Measurements from ENCODE around the gene FGGY.
A peak's percentile ranks its signal among the peaks of the same experiment; 100 is the strongest.
"Not testable (repeated sequence)": the region's sequence is repeated elsewhere in the genome, so short reads cannot be mapped to it uniquely, and the experiment has no call there.

The FGGY gene

GRCh38 chr1:59579222-59579621 is 282.3 kb downstream of the FGGY start:
- no peak for DNase-seq (ENCODE audit: low spot score)

DNA sequence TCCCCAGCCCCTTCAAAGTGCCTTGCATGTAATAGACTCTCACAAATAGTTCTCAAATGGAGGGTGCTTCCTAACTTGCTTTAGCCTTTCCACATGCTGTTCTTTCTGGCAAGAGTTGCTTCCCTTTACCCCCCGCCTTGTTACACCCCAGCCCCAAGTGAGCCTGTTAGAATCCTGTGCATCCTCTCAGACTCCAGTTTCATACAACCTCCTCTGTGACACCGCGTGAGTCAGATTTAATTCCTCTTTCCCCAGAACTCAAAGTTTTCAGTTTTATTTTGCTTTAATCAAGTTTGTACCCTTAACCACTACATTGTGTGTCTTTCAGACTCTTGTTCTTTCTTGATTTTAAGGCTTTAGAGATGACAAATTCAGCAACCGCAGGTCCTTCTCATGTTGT is 283.4 kb downstream of the FGGY start:
- DNase-seq (ENCODE audit: low spot score), result no peak

DNA sequence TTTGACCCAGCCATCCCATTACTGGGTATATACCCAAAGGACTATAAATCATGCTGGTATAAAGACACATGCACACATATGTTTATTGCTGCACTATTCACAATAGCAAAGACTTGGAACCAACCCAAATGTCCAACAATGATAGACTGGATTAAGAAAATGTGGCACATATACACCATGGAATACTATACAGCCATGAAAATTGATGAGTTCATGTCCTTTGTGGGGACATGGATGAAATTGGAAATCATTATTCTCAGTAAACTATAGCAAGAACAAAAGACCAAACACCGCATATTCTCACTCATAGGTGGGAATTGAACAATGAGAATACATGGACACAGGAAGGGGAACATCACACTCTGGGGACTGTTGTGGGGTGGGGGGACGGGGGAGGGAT is 295.5 kb downstream of the FGGY start:
- not testable (repeated sequence) for DNase-seq (ENCODE audit: low spot score)

DNA sequence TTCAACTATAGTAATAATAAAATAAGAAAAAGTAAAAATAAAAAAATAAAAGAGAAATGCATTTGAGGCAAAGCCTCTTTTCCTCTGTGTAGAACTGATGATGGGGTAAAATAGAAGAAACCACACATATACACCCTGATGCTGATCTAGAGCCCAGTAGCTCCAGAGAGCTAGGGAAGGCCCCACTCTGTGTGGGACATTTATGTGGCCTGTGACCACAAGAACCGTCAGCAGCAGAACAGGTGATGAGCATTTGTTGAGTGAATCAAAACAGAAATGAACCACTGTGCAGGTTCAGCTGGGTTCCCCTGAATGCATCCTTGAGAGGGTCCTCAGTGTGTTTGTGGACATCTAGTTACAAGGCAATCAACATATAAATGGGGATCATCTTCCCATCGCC is 296.0 kb downstream of the FGGY start:
- DNase-seq (ENCODE audit: low spot score), result no peak

DNA sequence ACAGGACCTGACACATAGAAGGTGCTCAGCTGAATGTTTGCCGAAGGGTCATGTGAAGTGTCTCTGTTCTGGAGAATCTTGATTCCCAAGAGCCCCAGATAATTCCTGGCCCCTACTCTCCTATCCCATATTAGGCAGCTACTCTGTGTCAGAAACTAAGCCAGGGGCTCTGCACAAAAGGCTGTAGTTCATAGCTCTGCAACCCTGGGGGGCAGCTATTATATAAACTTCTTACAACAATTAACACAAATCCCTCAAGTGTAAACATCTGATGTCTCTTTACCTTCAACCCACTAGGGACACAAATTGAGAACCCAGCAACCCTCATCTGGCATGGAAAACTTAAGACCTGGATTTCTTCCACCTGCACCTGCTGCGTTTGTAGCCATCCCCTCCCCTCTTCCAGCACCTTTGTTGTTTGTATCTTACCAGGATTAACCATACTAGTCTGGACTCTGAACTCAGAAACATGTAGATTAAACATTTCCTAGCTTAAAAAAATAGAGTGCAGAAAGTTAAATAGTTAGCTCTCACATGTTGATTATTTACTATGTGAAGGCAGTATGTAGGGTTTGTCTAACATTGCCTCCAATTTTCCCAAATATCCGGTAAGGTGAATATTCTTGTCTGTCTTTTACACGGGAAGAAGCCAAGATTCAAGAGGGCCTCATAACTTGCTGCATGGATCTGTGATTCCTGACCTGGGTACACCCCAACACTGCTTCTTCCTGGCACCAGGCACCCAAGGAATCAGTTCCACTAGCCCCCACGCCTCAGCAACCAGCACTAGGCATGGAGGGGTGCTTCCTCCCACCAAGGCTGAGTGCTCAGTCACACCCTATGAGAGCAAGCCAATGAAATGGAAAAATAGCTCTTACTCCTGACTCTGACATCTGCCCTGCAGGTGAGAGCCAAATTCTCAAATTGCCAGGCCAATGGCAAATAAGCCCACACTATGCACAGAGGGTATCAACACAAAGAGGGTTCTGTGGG is 297.2 kb downstream of the FGGY start:
- DNase-seq (ENCODE audit: low spot score), result no peak

DNA sequence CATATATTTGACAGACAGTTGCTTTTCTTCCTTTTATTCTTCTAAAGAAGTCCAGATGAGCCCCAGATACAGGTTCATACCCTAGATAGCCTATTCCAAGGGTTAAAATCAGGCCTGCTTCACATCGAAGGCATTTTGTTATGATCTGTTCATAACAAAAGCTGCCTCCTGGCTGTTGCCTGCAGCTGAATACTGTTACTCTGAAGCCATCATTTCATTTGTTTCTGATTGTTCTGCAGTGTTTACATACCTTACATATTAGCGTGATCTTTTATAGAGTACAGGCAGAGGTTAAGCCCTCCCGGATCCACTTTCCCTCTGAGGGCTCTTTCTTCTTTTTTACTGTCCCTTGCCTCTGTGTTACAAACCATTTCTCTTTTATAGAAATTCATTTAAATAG is 298.9 kb downstream of the FGGY start:
- no peak for DNase-seq (ENCODE audit: low spot score)

DNA sequence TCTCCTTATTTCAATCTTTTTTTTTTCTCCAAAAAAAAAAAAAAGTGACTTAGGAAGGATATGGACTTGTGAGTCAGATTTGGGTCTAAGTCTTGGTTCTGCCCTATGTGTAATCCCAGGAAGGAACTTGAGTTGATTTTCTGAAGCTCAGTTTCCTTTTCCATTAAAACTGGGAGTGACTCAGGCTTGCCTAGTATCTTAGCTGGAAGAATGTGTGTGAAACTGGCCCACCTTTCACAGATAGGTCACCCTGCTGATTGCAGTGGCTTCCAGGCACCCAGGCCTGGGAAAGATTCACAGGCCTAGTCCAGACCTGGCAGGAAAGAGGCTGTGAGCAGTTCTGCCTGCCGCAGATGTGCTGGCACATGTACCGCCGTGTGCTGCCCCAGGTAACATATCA is 299.5 kb downstream of the FGGY start:
- no peak for DNase-seq (ENCODE audit: low spot score)

DNA sequence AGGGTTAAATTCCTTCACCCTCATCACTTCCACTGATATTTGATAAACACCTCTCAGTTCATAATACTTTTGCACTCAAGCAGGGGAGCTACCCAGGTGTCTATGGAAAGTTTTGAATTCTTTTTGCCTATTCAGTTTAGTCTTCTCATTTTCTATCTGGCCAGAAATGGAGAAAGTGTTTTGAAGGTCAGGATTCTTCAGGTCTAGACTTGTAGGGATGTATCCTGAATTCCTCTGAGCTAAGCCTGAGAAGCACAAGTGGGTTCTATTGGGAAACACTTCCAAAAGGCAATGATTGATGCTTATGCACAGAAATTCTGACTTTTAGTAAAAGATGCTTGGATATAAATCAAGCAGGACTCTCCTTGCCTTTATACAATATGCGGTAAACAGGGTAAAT is 300.1 kb downstream of the FGGY start:
- no peak for DNase-seq (ENCODE audit: low spot score)

- no peak for DNase-seq (ENCODE audit: low spot score)
These were observed 300.7 kb downstream of the FGGY start for GRCh38 chr1:59597420-59598119.

GRCh38 chr1:59598120-59598440 is 301.2 kb downstream of the FGGY start:
- DNase-seq (ENCODE audit: low spot score), result no peak

- DNase-seq (ENCODE audit: low spot score), result no peak
These were observed 304.1 kb downstream of the FGGY start for GRCh38 chr1:59601041-59601441.

DNA sequence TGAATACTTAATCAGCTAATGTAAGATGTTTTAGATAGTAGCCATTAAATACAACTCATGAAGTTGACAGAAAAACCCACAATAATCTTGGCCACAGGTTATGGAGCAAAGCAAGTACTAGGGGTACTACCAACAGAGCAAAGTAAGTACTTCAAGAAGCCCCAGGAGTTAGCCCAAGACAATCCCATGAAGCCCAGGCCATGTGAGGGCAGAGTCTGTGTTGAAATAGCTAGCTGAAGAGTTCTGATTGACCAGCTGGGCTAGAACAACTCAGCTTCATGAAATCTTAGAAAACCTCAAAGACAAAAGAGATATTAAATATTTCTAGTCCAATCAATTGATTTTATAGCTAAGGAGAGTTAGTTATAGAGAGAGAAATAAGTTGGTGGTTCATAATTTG is 304.9 kb downstream of the FGGY start:
- DNase-seq (ENCODE audit: low spot score), result no peak

GRCh38 chr1:59604191-59604590 is 307.3 kb downstream of the FGGY start:
- no peak for DNase-seq (ENCODE audit: low spot score)

GRCh38 chr1:59605184-59605583 is 308.3 kb downstream of the FGGY start:
- DNase-seq (ENCODE audit: low spot score), result no peak

DNA sequence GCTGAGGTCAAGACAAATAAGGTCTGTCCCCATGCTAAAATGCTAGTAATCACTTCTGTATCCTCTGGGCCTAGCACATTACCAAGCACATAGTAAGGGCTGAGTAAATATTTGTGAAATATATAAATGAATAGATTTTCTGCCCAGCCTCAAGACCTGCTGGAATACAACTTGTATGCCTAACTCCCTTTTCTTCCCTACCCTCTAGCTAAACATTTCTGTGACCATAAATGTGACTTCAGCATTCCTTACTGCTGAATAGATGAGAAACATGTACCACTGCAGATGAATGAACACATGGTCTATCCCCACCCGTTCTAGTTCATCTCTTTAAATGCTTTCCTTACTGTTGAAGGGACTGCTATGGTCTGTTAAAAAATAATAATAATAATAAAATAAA is 308.9 kb downstream of the FGGY start:
- DNase-seq (ENCODE audit: low spot score), result no peak

- no peak for DNase-seq (ENCODE audit: low spot score)
These were observed 312.4 kb downstream of the FGGY start for GRCh38 chr1:59609245-59609644.

GRCh38 chr1:59610499-59610898 is 313.6 kb downstream of the FGGY start:
- not testable (repeated sequence) for DNase-seq (ENCODE audit: low spot score)

DNA sequence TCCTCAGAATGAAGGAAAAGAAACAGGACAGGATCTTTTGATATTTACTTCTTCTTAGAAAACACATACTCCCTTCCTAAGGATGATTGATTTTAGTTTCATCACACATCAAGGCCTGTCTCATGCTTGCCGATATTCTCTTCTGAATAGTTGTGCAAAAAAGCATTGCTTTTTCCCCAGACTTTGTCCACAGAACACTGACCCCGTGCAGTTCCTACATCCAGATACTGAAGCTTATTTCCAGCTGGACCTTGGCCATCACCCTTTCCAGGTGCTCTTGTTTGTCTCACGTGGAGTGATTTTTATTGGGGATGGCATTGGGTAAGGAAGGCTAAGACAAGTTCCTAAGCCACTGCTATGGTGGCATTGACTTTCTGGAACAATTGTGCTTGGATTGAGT is 320.5 kb downstream of the FGGY start:
- DNase-seq (ENCODE audit: low spot score), result no peak

DNA sequence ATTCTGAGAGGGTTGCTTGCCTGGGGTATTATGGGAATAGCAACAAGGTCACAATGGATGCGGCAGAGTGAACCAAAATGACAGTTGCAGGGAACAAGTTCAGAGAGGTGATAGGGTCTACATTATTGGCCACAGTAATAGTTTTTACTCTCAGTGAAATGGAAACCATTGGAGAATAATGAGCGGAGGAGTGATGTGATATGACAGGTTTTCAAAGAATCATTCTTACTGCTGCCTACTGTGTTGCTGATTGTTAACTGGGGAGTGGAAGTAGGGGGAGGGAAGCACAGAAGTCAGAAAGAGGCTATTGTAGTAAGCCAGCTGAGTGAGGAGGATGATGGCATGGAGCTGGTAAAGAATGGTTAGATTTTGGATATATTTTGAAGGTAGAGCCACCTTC is 322.7 kb downstream of the FGGY start:
- DNase-seq (ENCODE audit: low spot score), result peak; percentile 38

GRCh38 chr1:59625384-59625783 is 328.5 kb downstream of the FGGY start:
- DNase-seq (ENCODE audit: low spot score), result no peak

DNA sequence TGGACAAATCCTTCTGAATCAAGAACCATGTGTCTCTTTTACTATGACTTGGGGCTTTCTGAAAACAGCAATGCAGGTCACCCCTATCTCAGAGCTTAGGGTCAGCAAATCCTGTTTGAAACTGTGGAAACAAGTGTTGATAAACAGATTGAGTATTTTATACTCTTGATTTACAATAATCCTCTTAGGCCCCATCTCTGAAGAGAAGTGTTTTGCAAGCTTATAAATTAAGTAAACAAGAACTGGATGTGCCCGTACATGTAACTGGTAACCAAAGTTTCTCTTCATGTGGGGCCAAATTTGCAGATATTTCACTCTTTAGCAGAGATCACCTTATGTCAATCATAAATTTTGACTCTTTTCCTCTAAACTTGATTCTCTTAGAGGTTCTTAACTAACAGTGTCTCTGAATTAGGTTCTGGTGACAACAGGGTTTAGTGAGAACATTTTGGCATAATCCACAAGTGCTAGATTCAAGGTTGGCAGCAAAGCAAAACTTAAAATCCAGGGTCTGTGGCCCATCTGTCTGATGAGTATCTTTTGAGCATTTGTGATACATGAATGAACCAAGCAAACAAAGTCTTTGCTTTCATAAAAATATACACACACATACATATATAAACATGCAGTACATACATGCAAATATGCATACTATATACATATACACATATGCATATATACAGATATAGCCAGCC is 334.8 kb downstream of the FGGY start:
- no peak for DNase-seq (ENCODE audit: low spot score)

DNA sequence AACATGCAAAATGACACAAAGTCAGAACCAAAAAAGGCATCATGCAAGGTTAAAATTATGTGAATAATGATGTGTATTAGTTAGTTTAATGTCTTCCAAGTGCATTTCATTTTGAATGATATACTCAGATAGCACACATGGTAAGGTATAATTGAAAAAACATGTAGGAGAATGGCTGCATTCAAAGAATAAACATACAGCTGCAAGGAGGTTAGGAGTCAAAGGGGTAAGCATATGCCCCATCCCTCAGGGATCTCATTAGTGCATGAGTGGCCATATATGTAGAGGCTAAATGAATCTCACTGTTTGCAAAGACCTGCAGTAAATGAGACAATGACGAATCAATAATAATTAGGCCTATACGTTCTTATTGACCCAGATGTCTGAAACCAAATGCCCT is 338.2 kb downstream of the FGGY start:
- no peak for DNase-seq (ENCODE audit: low spot score)

DNA sequence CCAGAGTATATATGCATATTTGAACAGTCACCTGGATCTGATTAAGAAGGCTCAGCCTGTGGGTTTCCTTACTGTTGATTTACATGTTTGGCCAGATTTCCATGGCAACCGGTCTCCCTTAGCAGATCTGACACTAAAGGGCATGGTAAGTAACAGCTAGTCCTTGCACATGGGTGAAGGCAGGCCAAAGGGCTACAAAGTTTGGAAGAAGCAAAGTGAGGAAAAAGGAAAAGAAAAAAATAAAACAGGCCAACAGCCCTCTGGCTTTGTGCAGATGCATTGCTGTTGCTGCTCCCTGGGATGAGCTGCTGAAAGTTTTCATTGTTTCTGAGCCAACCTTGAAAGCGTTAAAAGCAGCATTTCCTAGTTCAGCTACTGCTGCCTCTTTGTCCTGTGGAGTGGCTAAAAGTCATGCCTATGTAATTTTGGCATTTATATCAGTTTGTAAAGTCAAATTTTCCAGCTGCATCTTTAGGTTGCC is 341.4 kb downstream of the FGGY start:
- peak; percentile 3 for DNase-seq (ENCODE audit: low spot score)

Measured in globus pallidus (tissue), 1 donor.